Spleen (tissue), 7 donors: ENCODE measurements around the gene SMIM36.

Experiments used
- POLR2A ChIP-seq, 3 donors: fragments of 450-650 bp; IDR thresholded peaks; one replicate each; pipeline ENCODE4 v1.5.1; 2017; ENCODE audit warnings: antibody characterized with exemption in 3 of 3, mild to moderate bottlenecking in 1 of 3
- POLR2AphosphoS5 ChIP-seq, 3 donors: sonication (generic); formaldehyde crosslinking; IDR thresholded peaks; one replicate each; pipeline ENCODE4 v1.5.1; 2017; ENCODE audit warnings: antibody characterized with exemption in 3 of 3
- TF ChIP-seq, protein P1 (sequence below), 11 experiments: fragments of 200-600 bp in 7 of 11; fragments of 450-650 bp in 4 of 11; sonication (generic) in 4 of 11; IDR thresholded peaks in 8 of 11; conservative IDR thresholded peaks in 3 of 11; 1 replicate in 7 of 11; 2 replicates in 4 of 11; pipeline versions ENCODE4 v1.4.0 to v1.8.0; 2016 to 2021; ENCODE audit warnings: antibody characterized with exemption in 11 of 11, inconsistent platforms in 4 of 11, mild to moderate bottlenecking in 1 of 11
- donor health status: DM: no; HTN: no; CAD: no; lungs with moderate emphysema.
- donor health status: DM: no; HTN: no; CAD: no.
- donor health status: DM: no; HTN: no; CAD: no.

- TF ChIP-seq POLR2A (IDR thresholded peaks at IDR 0.05) (no peak), POLR2AphosphoS5 (IDR thresholded peaks at IDR 0.05) (no peak)
- TF ChIP-seq, protein P1, sequence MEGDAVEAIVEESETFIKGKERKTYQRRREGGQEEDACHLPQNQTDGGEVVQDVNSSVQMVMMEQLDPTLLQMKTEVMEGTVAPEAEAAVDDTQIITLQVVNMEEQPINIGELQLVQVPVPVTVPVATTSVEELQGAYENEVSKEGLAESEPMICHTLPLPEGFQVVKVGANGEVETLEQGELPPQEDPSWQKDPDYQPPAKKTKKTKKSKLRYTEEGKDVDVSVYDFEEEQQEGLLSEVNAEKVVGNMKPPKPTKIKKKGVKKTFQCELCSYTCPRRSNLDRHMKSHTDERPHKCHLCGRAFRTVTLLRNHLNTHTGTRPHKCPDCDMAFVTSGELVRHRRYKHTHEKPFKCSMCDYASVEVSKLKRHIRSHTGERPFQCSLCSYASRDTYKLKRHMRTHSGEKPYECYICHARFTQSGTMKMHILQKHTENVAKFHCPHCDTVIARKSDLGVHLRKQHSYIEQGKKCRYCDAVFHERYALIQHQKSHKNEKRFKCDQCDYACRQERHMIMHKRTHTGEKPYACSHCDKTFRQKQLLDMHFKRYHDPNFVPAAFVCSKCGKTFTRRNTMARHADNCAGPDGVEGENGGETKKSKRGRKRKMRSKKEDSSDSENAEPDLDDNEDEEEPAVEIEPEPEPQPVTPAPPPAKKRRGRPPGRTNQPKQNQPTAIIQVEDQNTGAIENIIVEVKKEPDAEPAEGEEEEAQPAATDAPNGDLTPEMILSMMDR (IDR thresholded peaks at IDR 0.05 in 8 of 11, conservative IDR thresholded peaks at IDR 0.05 in 3 of 11), result no peak
Measured at GRCh38 chr17:55432358-55433028, 78.8 kb downstream of the SMIM36 start.
